GM18909 (cell line): ENCODE data around the gene ADCY1.

ENCODE experiments used
- ATAC-seq: cut with Tn5 transposase; IDR thresholded peaks from one replicate; pipeline ENCODE4 v1.9.1; 2021; ENCODE audit warnings: mild to moderate bottlenecking; ENCODE audit not compliant: unreplicated experiment, poor library complexity

The ADCY1 gene

GRCh38 chr7:45688382-45688781 is 114.2 kb downstream of the ADCY1 start:
- no peak for ATAC-seq

- ATAC-seq: no peak
Measured at GRCh38 chr7:45689011-45689796, 115.0 kb downstream of the ADCY1 start.

GRCh38 chr7:45689797-45690761 is 115.9 kb downstream of the ADCY1 start:
- no peak for ATAC-seq

- no peak for ATAC-seq
Measured at GRCh38 chr7:45690762-45691150, 116.6 kb downstream of the ADCY1 start.

- ATAC-seq: no peak
Measured at GRCh38 chr7:45691155-45691656, 117.0 kb downstream of the ADCY1 start.

GRCh38 chr7:45692031-45692430 is 117.9 kb downstream of the ADCY1 start:
- no peak for ATAC-seq

- no peak for ATAC-seq
Measured at GRCh38 chr7:45695249-45695995, 121.3 kb downstream of the ADCY1 start.

GRCh38 chr7:45696476-45696875 is 122.3 kb downstream of the ADCY1 start:
- no peak for ATAC-seq

GRCh38 chr7:45697576-45698136 is 123.5 kb downstream of the ADCY1 start:
- ATAC-seq: no peak

- no peak for ATAC-seq
Measured at GRCh38 chr7:45698303-45699014, 124.3 kb downstream of the ADCY1 start.

- no peak for ATAC-seq
Measured at GRCh38 chr7:45699015-45699309, 124.8 kb downstream of the ADCY1 start.

GRCh38 chr7:45699726-45700390 is 125.7 kb downstream of the ADCY1 start:
- ATAC-seq: no peak

GRCh38 chr7:45700556-45700955 is 126.4 kb downstream of the ADCY1 start:
- no peak for ATAC-seq

- ATAC-seq: no peak
Measured at GRCh38 chr7:45701701-45702510, 127.7 kb downstream of the ADCY1 start.

- ATAC-seq: no peak
Measured at GRCh38 chr7:45702751-45703150, 128.6 kb downstream of the ADCY1 start.

GRCh38 chr7:45703373-45703821 is 129.2 kb downstream of the ADCY1 start:
- ATAC-seq: no peak

- ATAC-seq: no peak
Measured at GRCh38 chr7:45703911-45704682, 129.9 kb downstream of the ADCY1 start.

- ATAC-seq: no peak
Measured at GRCh38 chr7:45704683-45705016, 130.5 kb downstream of the ADCY1 start.
